ENCODE results near the gene GLRX3.

DNA sequence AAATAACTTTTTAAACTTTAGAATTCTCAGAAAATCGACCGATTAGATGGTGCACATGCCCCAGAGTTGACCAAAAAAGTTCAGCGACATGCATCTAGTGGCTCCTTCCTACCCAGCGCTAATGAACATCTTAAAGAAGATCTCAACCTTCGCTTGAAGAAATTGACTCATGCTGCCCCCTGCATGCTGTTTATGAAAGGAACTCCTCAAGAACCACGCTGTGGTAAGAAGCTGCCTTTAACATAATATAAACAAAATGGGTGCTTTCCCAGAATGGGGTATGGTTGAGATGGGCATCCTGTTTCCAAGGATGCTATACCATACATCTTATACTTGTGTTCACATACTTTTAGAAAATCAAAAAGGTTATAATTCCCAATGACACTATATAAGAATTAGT, 24.6 kb downstream of the GLRX3 start:
- TF ChIP-seq, protein P1, sequence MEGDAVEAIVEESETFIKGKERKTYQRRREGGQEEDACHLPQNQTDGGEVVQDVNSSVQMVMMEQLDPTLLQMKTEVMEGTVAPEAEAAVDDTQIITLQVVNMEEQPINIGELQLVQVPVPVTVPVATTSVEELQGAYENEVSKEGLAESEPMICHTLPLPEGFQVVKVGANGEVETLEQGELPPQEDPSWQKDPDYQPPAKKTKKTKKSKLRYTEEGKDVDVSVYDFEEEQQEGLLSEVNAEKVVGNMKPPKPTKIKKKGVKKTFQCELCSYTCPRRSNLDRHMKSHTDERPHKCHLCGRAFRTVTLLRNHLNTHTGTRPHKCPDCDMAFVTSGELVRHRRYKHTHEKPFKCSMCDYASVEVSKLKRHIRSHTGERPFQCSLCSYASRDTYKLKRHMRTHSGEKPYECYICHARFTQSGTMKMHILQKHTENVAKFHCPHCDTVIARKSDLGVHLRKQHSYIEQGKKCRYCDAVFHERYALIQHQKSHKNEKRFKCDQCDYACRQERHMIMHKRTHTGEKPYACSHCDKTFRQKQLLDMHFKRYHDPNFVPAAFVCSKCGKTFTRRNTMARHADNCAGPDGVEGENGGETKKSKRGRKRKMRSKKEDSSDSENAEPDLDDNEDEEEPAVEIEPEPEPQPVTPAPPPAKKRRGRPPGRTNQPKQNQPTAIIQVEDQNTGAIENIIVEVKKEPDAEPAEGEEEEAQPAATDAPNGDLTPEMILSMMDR (IDR thresholded peaks at IDR 0.05), result no peak
- no peak for TF ChIP-seq POLR2AphosphoS5 (IDR thresholded peaks at IDR 0.05)
